ENCODE measurements around the gene GLS. TPM values are rescaled to one million over a fixed set of nuclear protein-coding genes. Genes with fewer than 3 reads are reported as not detected.

GLS gene
- total and polyA plus RNA-seq, 2 donors (not counting 3 experiments of a cell fraction or from before 2014, with no cell fraction given) = 49.0 to 183 TPM

DNA sequence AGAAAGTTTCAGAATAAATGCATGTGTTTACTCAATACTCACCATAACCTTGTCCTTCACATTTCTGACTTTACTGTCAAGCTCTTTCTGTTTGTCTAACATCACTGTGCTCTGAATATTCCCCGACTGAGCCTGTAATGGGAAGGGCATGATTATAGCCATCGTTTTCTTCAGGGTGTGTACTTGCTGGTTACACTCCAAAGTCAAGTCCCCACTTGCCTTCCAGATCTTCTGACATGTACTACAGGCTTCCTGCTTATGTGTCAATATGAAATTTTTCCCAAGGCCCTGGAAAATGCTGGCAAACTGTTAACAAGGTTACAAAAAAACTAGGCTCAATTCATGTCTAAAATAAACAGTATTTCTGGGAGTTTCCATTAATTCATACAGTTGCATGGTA is 120.4 kb downstream of the GLS start:
- no peaks in the 10 kb centered on the region for H4K20me1 ChIP-seq (replicated peaks; ENCODE audit: control insufficient read depth, extremely low read depth, insufficient read depth, low read length)
- peaks cover 28 to 63% of the 10 kb centered on the region in 2 experiments for H3K36me3 ChIP-seq (ENCODE audit: control insufficient read depth in 2 of 2, extremely low read depth in 1 of 2, insufficient read depth in 2 of 2, low read length in 2 of 2)
- H3K4me3 ChIP-seq (replicated peaks in 1 of 3; ENCODE audit: insufficient read depth in 1 of 3, low read depth in 1 of 3, low read length in 3 of 3) = no peak overlapping the region
- H2AFZ ChIP-seq (ENCODE audit: low read depth, low read length) = no peak overlapping the region
- dilution Hi-C loops (cut with MboI; ENCODE audit: extremely low pct_ligation_motif_present, low sequenced_read_pairs) (no loop called here), intact Hi-C loops (cut with micrococcal nuclease) (no loop called here)
- H3K9me1 ChIP-seq (replicated peaks; ENCODE audit: control insufficient read depth, extremely low read depth, insufficient read depth, low read length) = no peaks in the 10 kb centered on the region
- H3K79me2 ChIP-seq (ENCODE audit: control insufficient read depth, insufficient read depth, low read length) = no peaks in the 10 kb centered on the region
- H3K9ac ChIP-seq (replicated peaks; ENCODE audit: extremely low read depth, insufficient read depth, low read length) = no peak overlapping the region
- DNase-seq (ENCODE audit: low read depth, low spot score) (no peak), FAIRE-seq (no peak)
- no peaks in the 10 kb centered on the region for H3K27me3 ChIP-seq (ENCODE audit: control insufficient read depth in 2 of 2, insufficient read depth in 2 of 2, low read length in 2 of 2)
- no peak for TF ChIP-seq JUN (IDR thresholded peaks at IDR 0.05; ENCODE audit: borderline replicate concordance, insufficient read depth, insufficient read length, low read depth)
- no peak for TF ChIP-seq EZH2 (IDR thresholded peaks at IDR 0.05; ENCODE audit: borderline replicate concordance, low read depth, low read length, severe bottlenecking)
- TF ChIP-seq POLR2AphosphoS5 (IDR thresholded peaks at IDR 0.05; ENCODE audit: insufficient read depth, low read depth, low read length) = no peak
- no peak for TF ChIP-seq GATA2 (IDR thresholded peaks at IDR 0.05; ENCODE audit: insufficient read depth, insufficient read length, low read depth, low read length)
- no peak for TF ChIP-seq POLR2A (IDR thresholded peaks at IDR 0.05; ENCODE audit: low read depth, low read length)
- TF ChIP-seq, protein P1, sequence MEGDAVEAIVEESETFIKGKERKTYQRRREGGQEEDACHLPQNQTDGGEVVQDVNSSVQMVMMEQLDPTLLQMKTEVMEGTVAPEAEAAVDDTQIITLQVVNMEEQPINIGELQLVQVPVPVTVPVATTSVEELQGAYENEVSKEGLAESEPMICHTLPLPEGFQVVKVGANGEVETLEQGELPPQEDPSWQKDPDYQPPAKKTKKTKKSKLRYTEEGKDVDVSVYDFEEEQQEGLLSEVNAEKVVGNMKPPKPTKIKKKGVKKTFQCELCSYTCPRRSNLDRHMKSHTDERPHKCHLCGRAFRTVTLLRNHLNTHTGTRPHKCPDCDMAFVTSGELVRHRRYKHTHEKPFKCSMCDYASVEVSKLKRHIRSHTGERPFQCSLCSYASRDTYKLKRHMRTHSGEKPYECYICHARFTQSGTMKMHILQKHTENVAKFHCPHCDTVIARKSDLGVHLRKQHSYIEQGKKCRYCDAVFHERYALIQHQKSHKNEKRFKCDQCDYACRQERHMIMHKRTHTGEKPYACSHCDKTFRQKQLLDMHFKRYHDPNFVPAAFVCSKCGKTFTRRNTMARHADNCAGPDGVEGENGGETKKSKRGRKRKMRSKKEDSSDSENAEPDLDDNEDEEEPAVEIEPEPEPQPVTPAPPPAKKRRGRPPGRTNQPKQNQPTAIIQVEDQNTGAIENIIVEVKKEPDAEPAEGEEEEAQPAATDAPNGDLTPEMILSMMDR (IDR thresholded peaks at IDR 0.05; ENCODE audit: extremely low read depth in 1 of 2, insufficient read depth in 1 of 2, low read depth in 1 of 2, low read length in 2 of 2) = no peak
- TF ChIP-seq MYC (IDR thresholded peaks at IDR 0.05; ENCODE audit: low read depth, low read length) = no peak
- TF ChIP-seq, protein P2, sequence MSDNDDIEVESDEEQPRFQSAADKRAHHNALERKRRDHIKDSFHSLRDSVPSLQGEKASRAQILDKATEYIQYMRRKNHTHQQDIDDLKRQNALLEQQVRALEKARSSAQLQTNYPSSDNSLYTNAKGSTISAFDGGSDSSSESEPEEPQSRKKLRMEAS (IDR thresholded peaks at IDR 0.05; ENCODE audit: insufficient read depth, insufficient read length) = no peak
- no peaks in the 10 kb centered on the region for H3K9me3 ChIP-seq (replicated peaks; ENCODE audit: control insufficient read depth, insufficient read depth, low read length)
- H3K4me1 ChIP-seq (ENCODE audit: control insufficient read depth, extremely low read depth, insufficient read depth, low read length) = no peaks in the 10 kb centered on the region
- CTCF ChIA-PET = no interaction called here
- POLR2A ChIA-PET = no interaction called here
- H3K4me2 ChIP-seq (ENCODE audit: insufficient read depth, low read length) = no peak overlapping the region
- no TSS peak for BruUV-seq (replicated peaks)
- no peak overlapping the region for H3K27ac ChIP-seq (ENCODE audit: insufficient read depth, low read depth, low read length)

Measured in endothelial cell of umbilical vein (primary cell).